Measurements from ENCODE around the gene CEP112. TPM values are rescaled to one million over a fixed set of nuclear protein-coding genes. Genes with fewer than 3 reads are reported as not detected.

CEP112 gene
- total and polyA plus RNA-seq, 2 experiments from 2014 or later: 4.0 to 4.3 TPM

GRCh38 chr17:66073384-66073783 is 118.5 kb downstream of the CEP112 start (continued):
- TF ChIP-seq, protein P1, sequence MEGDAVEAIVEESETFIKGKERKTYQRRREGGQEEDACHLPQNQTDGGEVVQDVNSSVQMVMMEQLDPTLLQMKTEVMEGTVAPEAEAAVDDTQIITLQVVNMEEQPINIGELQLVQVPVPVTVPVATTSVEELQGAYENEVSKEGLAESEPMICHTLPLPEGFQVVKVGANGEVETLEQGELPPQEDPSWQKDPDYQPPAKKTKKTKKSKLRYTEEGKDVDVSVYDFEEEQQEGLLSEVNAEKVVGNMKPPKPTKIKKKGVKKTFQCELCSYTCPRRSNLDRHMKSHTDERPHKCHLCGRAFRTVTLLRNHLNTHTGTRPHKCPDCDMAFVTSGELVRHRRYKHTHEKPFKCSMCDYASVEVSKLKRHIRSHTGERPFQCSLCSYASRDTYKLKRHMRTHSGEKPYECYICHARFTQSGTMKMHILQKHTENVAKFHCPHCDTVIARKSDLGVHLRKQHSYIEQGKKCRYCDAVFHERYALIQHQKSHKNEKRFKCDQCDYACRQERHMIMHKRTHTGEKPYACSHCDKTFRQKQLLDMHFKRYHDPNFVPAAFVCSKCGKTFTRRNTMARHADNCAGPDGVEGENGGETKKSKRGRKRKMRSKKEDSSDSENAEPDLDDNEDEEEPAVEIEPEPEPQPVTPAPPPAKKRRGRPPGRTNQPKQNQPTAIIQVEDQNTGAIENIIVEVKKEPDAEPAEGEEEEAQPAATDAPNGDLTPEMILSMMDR (conservative IDR thresholded peaks at IDR 0.05; ENCODE audit: low read depth in 2 of 2): no peak
- TF ChIP-seq ZNF331 (CRISPR knock-in tag; IDR thresholded peaks at IDR 0.05; ENCODE audit: low read depth): no peak

GRCh38 chr17:66063686-66064085 is 128.2 kb downstream of the CEP112 start:
- no peaks in the 10 kb centered on the region for H3F3A ChIP-seq (replicated peaks; ENCODE audit: low read depth)
- DNase-seq (ENCODE audit: low spot score): no peak
- no peak overlapping the region for H2AFZ ChIP-seq
- Mint-ChIP-seq H3K36me3 (ENCODE audit: low read depth) (no peaks in the 10 kb centered on the region), H3K4me1 (no peaks in the 10 kb centered on the region), H3K9me3 (no peaks in the 10 kb centered on the region; the same call in 2 of the 3 replicates), H3K27ac (no peak overlapping the region), H3K4me3 (no peak overlapping the region), H3K27me3 (ENCODE audit: insufficient read depth, low read depth, poor library complexity) (no peaks in the 10 kb centered on the region)
- no peaks in the 10 kb centered on the region for H3K79me2 ChIP-seq (replicated peaks; ENCODE audit: insufficient read depth)
- H3K36me3 ChIP-seq (ENCODE audit: insufficient read depth): no peaks in the 10 kb centered on the region
- H3K4me2 ChIP-seq: no peak overlapping the region
- no peak overlapping the region for H3K4me3 ChIP-seq
- no peaks in the 10 kb centered on the region for H4K20me1 ChIP-seq (replicated peaks; ENCODE audit: insufficient read depth)
- H3K9me2 ChIP-seq (ENCODE audit: insufficient read depth): no peaks in the 10 kb centered on the region
- H3K4me1 ChIP-seq (ENCODE audit: insufficient read depth): no peaks in the 10 kb centered on the region
- no peak overlapping the region for H3K27ac ChIP-seq (ENCODE audit: low read depth)
- no peak for ATAC-seq
- H3K27me3 ChIP-seq (ENCODE audit: insufficient read depth): no peaks in the 10 kb centered on the region
- TF ChIP-seq ZNF331 (CRISPR knock-in tag; IDR thresholded peaks at IDR 0.05; ENCODE audit: low read depth): no peak
- TF ChIP-seq, protein P1 (conservative IDR thresholded peaks at IDR 0.05; ENCODE audit: low read depth in 2 of 2): no peak
- no peak for TF ChIP-seq EZH2phosphoT487 (IDR thresholded peaks at IDR 0.05; ENCODE audit: unreplicated experiment)
- no peak for TF ChIP-seq STAT1 (IDR thresholded peaks at IDR 0.05; ENCODE audit: unreplicated experiment)
- TF ChIP-seq, protein P2, sequence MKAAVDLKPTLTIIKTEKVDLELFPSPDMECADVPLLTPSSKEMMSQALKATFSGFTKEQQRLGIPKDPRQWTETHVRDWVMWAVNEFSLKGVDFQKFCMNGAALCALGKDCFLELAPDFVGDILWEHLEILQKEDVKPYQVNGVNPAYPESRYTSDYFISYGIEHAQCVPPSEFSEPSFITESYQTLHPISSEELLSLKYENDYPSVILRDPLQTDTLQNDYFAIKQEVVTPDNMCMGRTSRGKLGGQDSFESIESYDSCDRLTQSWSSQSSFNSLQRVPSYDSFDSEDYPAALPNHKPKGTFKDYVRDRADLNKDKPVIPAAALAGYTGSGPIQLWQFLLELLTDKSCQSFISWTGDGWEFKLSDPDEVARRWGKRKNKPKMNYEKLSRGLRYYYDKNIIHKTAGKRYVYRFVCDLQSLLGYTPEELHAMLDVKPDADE (IDR thresholded peaks at IDR 0.05): no peak
- no peak for TF ChIP-seq EZH2 (IDR thresholded peaks at IDR 0.05; ENCODE audit: low read depth, unreplicated experiment)
- TF ChIP-seq, protein P3, sequence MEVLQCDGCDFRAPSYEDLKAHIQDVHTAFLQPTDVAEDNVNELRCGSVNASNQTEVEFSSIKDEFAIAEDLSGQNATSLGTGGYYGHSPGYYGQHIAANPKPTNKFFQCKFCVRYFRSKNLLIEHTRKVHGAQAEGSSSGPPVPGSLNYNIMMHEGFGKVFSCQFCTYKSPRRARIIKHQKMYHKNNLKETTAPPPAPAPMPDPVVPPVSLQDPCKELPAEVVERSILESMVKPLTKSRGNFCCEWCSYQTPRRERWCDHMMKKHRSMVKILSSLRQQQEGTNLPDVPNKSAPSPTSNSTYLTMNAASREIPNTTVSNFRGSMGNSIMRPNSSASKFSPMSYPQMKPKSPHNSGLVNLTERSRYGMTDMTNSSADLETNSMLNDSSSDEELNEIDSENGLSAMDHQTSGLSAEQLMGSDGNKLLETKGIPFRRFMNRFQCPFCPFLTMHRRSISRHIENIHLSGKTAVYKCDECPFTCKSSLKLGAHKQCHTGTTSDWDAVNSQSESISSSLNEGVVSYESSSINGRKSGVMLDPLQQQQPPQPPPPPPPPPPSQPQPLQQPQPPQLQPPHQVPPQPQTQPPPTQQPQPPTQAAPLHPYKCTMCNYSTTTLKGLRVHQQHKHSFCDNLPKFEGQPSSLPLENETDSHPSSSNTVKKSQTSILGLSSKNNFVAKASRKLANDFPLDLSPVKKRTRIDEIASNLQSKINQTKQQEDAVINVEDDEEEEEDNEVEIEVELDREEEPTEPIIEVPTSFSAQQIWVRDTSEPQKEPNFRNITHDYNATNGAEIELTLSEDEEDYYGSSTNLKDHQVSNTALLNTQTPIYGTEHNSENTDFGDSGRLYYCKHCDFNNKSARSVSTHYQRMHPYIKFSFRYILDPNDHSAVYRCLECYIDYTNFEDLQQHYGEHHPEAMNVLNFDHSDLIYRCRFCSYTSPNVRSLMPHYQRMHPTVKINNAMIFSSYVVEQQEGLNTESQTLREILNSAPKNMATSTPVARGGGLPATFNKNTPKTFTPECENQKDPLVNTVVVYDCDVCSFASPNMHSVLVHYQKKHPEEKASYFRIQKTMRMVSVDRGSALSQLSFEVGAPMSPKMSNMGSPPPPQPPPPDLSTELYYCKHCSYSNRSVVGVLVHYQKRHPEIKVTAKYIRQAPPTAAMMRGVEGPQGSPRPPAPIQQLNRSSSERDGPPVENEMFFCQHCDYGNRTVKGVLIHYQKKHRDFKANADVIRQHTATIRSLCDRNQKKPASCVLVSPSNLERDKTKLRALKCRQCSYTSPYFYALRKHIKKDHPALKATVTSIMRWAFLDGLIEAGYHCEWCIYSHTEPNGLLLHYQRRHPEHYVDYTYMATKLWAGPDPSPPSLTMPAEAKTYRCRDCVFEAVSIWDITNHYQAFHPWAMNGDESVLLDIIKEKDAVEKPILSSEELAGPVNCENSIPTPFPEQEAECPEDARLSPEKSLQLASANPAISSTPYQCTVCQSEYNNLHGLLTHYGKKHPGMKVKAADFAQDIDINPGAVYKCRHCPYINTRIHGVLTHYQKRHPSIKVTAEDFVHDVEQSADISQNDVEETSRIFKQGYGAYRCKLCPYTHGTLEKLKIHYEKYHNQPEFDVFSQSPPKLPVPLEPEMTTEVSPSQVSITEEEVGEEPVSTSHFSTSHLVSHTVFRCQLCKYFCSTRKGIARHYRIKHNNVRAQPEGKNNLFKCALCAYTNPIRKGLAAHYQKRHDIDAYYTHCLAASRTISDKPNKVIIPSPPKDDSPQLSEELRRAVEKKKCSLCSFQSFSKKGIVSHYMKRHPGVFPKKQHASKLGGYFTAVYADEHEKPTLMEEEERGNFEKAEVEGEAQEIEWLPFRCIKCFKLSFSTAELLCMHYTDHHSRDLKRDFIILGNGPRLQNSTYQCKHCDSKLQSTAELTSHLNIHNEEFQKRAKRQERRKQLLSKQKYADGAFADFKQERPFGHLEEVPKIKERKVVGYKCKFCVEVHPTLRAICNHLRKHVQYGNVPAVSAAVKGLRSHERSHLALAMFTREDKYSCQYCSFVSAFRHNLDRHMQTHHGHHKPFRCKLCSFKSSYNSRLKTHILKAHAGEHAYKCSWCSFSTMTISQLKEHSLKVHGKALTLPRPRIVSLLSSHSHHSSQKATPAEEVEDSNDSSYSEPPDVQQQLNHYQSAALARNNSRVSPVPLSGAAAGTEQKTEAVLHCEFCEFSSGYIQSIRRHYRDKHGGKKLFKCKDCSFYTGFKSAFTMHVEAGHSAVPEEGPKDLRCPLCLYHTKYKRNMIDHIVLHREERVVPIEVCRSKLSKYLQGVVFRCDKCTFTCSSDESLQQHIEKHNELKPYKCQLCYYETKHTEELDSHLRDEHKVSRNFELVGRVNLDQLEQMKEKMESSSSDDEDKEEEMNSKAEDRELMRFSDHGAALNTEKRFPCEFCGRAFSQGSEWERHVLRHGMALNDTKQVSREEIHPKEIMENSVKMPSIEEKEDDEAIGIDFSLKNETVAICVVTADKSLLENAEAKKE (CRISPR knock-in tag; IDR thresholded peaks at IDR 0.05): no peak
- no peak for TF ChIP-seq REST (IDR thresholded peaks at IDR 0.05; ENCODE audit: unreplicated experiment)
- TF ChIP-seq POLR2AphosphoS5 (IDR thresholded peaks at IDR 0.05; ENCODE audit: low read depth): no peak
- TF ChIP-seq JUNB (IDR thresholded peaks at IDR 0.05; ENCODE audit: unreplicated experiment): no peak
